Endodermal cell (in vitro differentiated cells): ENCODE measurements around the gene GDAP1L1. TPM values are rescaled to one million over a fixed set of nuclear protein-coding genes. Genes with fewer than 3 reads are reported as not detected.
A peak's percentile ranks its signal among the peaks of the same experiment; 100 is the strongest.

Experiments used
- DNase-seq: peaks from one replicate; pipeline ENCODE4 v3.0.0-alpha.2; 2017
- H3K27ac ChIP-seq: 2 replicates; pipeline ENCODE4 v1.5.1; 2013; ENCODE audit warnings: mild to moderate bottlenecking, low read depth, low read length, moderate library complexity
- H3K27me3 ChIP-seq: 2 replicates; pipeline ENCODE4 v1.6.1; 2013; ENCODE audit warnings: mild to moderate bottlenecking, low read length, moderate library complexity; ENCODE audit not compliant: insufficient read depth, control insufficient read depth, poor library complexity, severe bottlenecking
- H3K36me3 ChIP-seq: 2 replicates; pipeline ENCODE4 v1.7.0; 2013; ENCODE audit warnings: mild to moderate bottlenecking, low read length, moderate library complexity; ENCODE audit not compliant: control insufficient read depth, insufficient read depth
- H3K4me1 ChIP-seq: one replicate; pipeline ENCODE4 v1.7.0; 2013; ENCODE audit warnings: low read length; ENCODE audit not compliant: control insufficient read depth, insufficient read depth
- H3K4me3 ChIP-seq: 2 replicates; pipeline ENCODE4 v1.5.1; 2013; ENCODE audit warnings: mild to moderate bottlenecking, low read length, moderate library complexity
- H3K9ac ChIP-seq: 2 replicates; pipeline ENCODE4 v1.6.1; 2013; ENCODE audit warnings: mild to moderate bottlenecking, low read length, moderate library complexity; ENCODE audit not compliant: poor library complexity, severe bottlenecking; ENCODE audit errors: extremely low read depth
- H3K9me3 ChIP-seq: 2 replicates; pipeline ENCODE4 v1.6.1; 2013; ENCODE audit warnings: mild to moderate bottlenecking, low read length, moderate library complexity; ENCODE audit not compliant: control insufficient read depth
- H3K27ac Mint-ChIP-seq: 2 replicates; pipeline ENCODE4 v1.8.0; 2020; ENCODE audit warnings: mixed read lengths
- H3K27me3 Mint-ChIP-seq: 2 replicates; pipeline ENCODE4 v1.8.0; 2021; ENCODE audit warnings: mild to moderate bottlenecking, mixed read lengths; ENCODE audit not compliant: insufficient read depth
- H3K36me3 Mint-ChIP-seq: 2 replicates; pipeline ENCODE4 v1.8.0; 2020; ENCODE audit warnings: low read depth, mixed read lengths
- H3K4me1 Mint-ChIP-seq: 2 replicates; pipeline ENCODE4 v1.8.0; 2020; ENCODE audit warnings: mixed read lengths
- H3K4me3 Mint-ChIP-seq: 2 replicates; pipeline ENCODE4 v1.8.0; 2020; ENCODE audit warnings: mild to moderate bottlenecking, moderate library complexity, mixed read lengths
- H3K9me3 Mint-ChIP-seq: 2 replicates; pipeline ENCODE4 v1.8.0; 2020; ENCODE audit warnings: mild to moderate bottlenecking, mixed read lengths
- CTCF ChIP-seq: fragments of 200-600 bp; sonication (generic); conservative IDR thresholded peaks from 2 replicates; pipeline ENCODE4 v1.5.0; 2021; ENCODE audit warnings: antibody characterized with exemption, mild to moderate bottlenecking
- WGBS, 2 experiments: methylation state at CpG; one replicate each; pipeline versions ENCODE4 v1.1.5 to v1.1.7; 2013; ENCODE audit warnings: missing lambda C conversion rate in 2 of 2, mixed read lengths in 1 of 2; ENCODE audit not compliant: insufficient coverage in 1 of 2, insufficient read length in 1 of 2; 5-methylcytosine and 5-hydroxymethylcytosine counted together
- long read RNA-seq, 4 experiments: library from polyadenylated mRNA in 2 of 4; library from RNA in 1 of 4; library from capped mRNA in 1 of 4; stranded (forward) in 3 of 4; unstranded in 1 of 4; transcript quantifications; one replicate each; pipeline ENCODE4 v2.0.0, GENCODE V29; 2020 to 2021; ENCODE audit warnings: inconsistent platforms in 1 of 4
- polyA plus RNA-seq, 2 experiments: library from polyadenylated mRNA; stranded (reverse); fragments of 50-300 nt; gene quantifications; one replicate each; pipeline ENCODE4 v1.2.3, GENCODE V29; 2013
- total RNA-seq, 2 donors: library from RNA; stranded (reverse); fragmentation: NEBNext Ultra II Directional in 1 of 2; extraction: Animal tissue kit (Norgen Biotek cat#: 25700) in 1 of 2; gene quantifications; 2 replicates in 1 of 2; 3 replicates in 1 of 2; pipeline ENCODE4 v1.2.1, GENCODE V29; 2021

Gene GDAP1L1
- total RNA-seq, result 1 to 10 TPM in 1 of 2 donors, not detected in 1; 1.9 TPM
- 14.1 TPM for polyA plus RNA-seq (2013, experiment 1 of 2)
- 13.1 TPM for polyA plus RNA-seq (2013, experiment 2 of 2)
- long read RNA-seq, experiment 1, partial matches to known transcripts, result 1 of 2 reads
- long read RNA-seq, experiment 1, other reads (novel, unspliced or antisense), result 0 of 2 reads
- long read RNA-seq, experiment 2, result 0 reads
- long read RNA-seq, experiment 3, partial matches to known transcripts, result 0 of 3 reads
- long read RNA-seq, experiment 3, other reads (novel, unspliced or antisense), result 0 of 3 reads
- long read RNA-seq, experiment 4, partial matches to known transcripts, result 0 of 3 reads
- long read RNA-seq, experiment 4, other reads (novel, unspliced or antisense), result 0 of 3 reads

- no peaks in the 10 kb centered on the region for H3K9me3 ChIP-seq
Measured at GRCh38 chr20:44247131-44247571, at the start of gene GDAP1L1. GDAP1L1 (plus strand) TSS chr20:44247308; CDS start chr20:44247335, 27 bp downstream.

GRCh38 chr20:44198872-44199271 lies 48.2 kb upstream of the GDAP1L1 start:
- Histone ChIP-seq H3K27ac (no peak overlapping the region), H3K4me3 (no peak overlapping the region), H3K9ac (no peak overlapping the region), H3K9me3 (no peaks in the 10 kb centered on the region), H3K36me3 (peaks cover 81% of the 10 kb centered on the region), H3K27me3 (no peaks in the 10 kb centered on the region), H3K4me1 (peaks cover 2% of the 10 kb centered on the region)
- no peak overlapping the region for H3K27ac Mint-ChIP-seq
- no peaks in the 10 kb centered on the region for H3K9me3 Mint-ChIP-seq
- H3K4me1 Mint-ChIP-seq, result peaks cover 5% of the 10 kb centered on the region
- no peaks in the 10 kb centered on the region for H3K27me3 Mint-ChIP-seq
- DNase-seq, result no peak
- WGBS, 2 experiments, result 90 to 94% methylated on average over 4 of the region's 4 CpGs
- peaks cover 60% of the 10 kb centered on the region for H3K36me3 Mint-ChIP-seq
- TF ChIP-seq CTCF, result no peak
- no peak overlapping the region for H3K4me3 Mint-ChIP-seq

More at GRCh38 chr20:44247131-44247571, at the start of gene GDAP1L1:
- Mint-ChIP-seq H3K4me1 (peaks cover 3% of the 10 kb centered on the region), H3K9me3 (no peaks in the 10 kb centered on the region), H3K27me3 (peaks cover 38% of the 10 kb centered on the region), H3K27ac (no peak within 1 kb of the TSS), H3K4me3 (peak within 1 kb of the TSS; percentile 59), H3K36me3 (no peaks in the 10 kb centered on the region)
- no peak for TF ChIP-seq CTCF
- peak within 1 kb of the TSS; percentile 81 for H3K4me3 ChIP-seq
- no peaks in the 10 kb centered on the region for H3K4me1 ChIP-seq
- H3K27me3 ChIP-seq, result peaks cover 26% of the 10 kb centered on the region
- H3K36me3 ChIP-seq, result no peaks in the 10 kb centered on the region
- WGBS, 2 experiments, result 0 to 1% methylated on average over 1 to 31 of the region's 32 CpGs
- DNase-seq, result peak; percentile 89
- H3K9ac ChIP-seq, result no peak within 1 kb of the TSS
- no peak within 1 kb of the TSS for H3K27ac ChIP-seq

GRCh38 chr20:44199877-44200276 lies 47.2 kb upstream of the GDAP1L1 start:
- Histone ChIP-seq H3K9me3 (no peaks in the 10 kb centered on the region), H3K4me1 (peaks cover 2% of the 10 kb centered on the region), H3K36me3 (peaks cover 91% of the 10 kb centered on the region), H3K27ac (no peak overlapping the region), H3K27me3 (no peaks in the 10 kb centered on the region), H3K9ac (no peak overlapping the region), H3K4me3 (no peak overlapping the region)
- Mint-ChIP-seq H3K36me3 (peaks cover 63% of the 10 kb centered on the region), H3K4me1 (peaks cover 5% of the 10 kb centered on the region), H3K27ac (no peak overlapping the region), H3K9me3 (no peaks in the 10 kb centered on the region), H3K4me3 (no peak overlapping the region), H3K27me3 (no peaks in the 10 kb centered on the region)
- no peak for TF ChIP-seq CTCF
- DNase-seq, result no peak
- 91 to 96% methylated on average over 3 to 4 of the region's 4 CpGs for WGBS, 2 experiments
